K562 (cell line): ENCODE measurements around the gene TNFRSF13B. TPM values are rescaled to one million over a fixed set of nuclear protein-coding genes. Genes with fewer than 3 reads are reported as not detected.

ENCODE experiments used
- ATAC-seq: fragments of 200-7000 bp; cut with Tn5 transposase; 3 replicates; pipeline ENCODE4 v1.9.1; 2020; ENCODE audit warnings: moderate library complexity
- BruUV-seq: library from RNA; stranded (reverse); fragments of 400-500 nt; replicated peaks from 2 replicates; lab custom pipeline; 2021; lab: Mats Ljungman, UMichigan
- CTCF ChIA-PET: fragments of 300-600 bp; formaldehyde crosslinking; extraction: SDS; loops from one replicate; lab custom pipeline; 2021; ENCODE audit warnings: low intra/inter-chr PET ratio; lab: Yijun Ruan, JAX
- POLR2A ChIA-PET: fragments of 300-600, 350-650 bp; sonication (Branson Sonifier 250); formaldehyde crosslinking; extraction: SDS; loops from one replicate; lab custom pipeline; 2021; ENCODE audit warnings: antibody characterized with exemption, inconsistent platforms; lab: Yijun Ruan, JAX
- DNase-seq, 4 experiments: peaks; one replicate each; pipeline versions ENCODE4 v3.0.0 to v3.0.0-alpha.2; 2011 to 2018; ENCODE audit warnings: low spot score in 3 of 4, mixed read lengths in 3 of 4; ENCODE audit errors: extremely low read depth in 1 of 4
- FAIRE-seq: peaks from 2 replicates; lab custom pipeline; 2011; peaks lifted over from hg19 to GRCh38; lab: Jason Lieb, UNC
- H2AFZ ChIP-seq: 2 replicates; pipeline ENCODE4 v1.6.0; 2011; ENCODE audit warnings: low read depth, low read length, control low read depth, inconsistent platforms
- H3K27ac ChIP-seq: fragments of 200-600 bp; 3 replicates; pipeline ENCODE4 v1.8.0; 2011; ENCODE audit warnings: low read depth, mild to moderate bottlenecking, control low read depth, inconsistent platforms, low read length, moderate library complexity, mixed read lengths; ENCODE audit errors: extremely low read depth
- H3K27me3 ChIP-seq, 2 experiments: fragments of 300-600 bp in 1 of 2; 2 replicates in 1 of 2; 3 replicates in 1 of 2; pipeline versions ENCODE4 v1.6.0 to v1.8.0; 2011; ENCODE audit warnings: inconsistent platforms in 2 of 2, low read length in 2 of 2, mild to moderate bottlenecking in 1 of 2, mixed read lengths in 1 of 2, moderate library complexity in 1 of 2; ENCODE audit not compliant: control insufficient read depth in 2 of 2, insufficient read depth in 2 of 2
- H3K36me3 ChIP-seq: fragments of 300-600 bp; 3 replicates; pipeline ENCODE4 v1.8.0; 2011; ENCODE audit warnings: mild to moderate bottlenecking, low read length, inconsistent platforms; ENCODE audit not compliant: control insufficient read depth, insufficient read depth
- H3K4me1 ChIP-seq, 2 experiments: fragments of 200-600 bp in 1 of 2; replicated peaks in 1 of 2; 2 replicates in 1 of 2; 3 replicates in 1 of 2; pipeline versions ENCODE4 v1.5.1 to v1.8.0; 2011; ENCODE audit warnings: inconsistent platforms in 2 of 2, low read length in 2 of 2, mild to moderate bottlenecking in 1 of 2, mixed read lengths in 1 of 2, moderate library complexity in 1 of 2; ENCODE audit not compliant: control insufficient read depth in 2 of 2, insufficient read depth in 2 of 2
- H3K4me2 ChIP-seq: 2 replicates; pipeline ENCODE4 v1.6.1; 2011; ENCODE audit warnings: low read length, control low read depth, inconsistent platforms, mixed read lengths; ENCODE audit not compliant: insufficient read depth
- H3K4me3 ChIP-seq: fragments of 200-600 bp; sonication (generic), shearing (Covaris generic); 2 replicates; pipeline ENCODE4 v1.5.1; 2016; ENCODE audit warnings: control low read depth, inconsistent platforms
- H3K79me2 ChIP-seq: fragments of 200-600 bp; 3 replicates; pipeline ENCODE4 v1.8.0; 2011; ENCODE audit warnings: low read length, inconsistent platforms; ENCODE audit not compliant: control insufficient read depth, insufficient read depth
- H3K9ac ChIP-seq, 2 experiments: 2 replicates each; pipeline versions ENCODE4 v1.6.0 to v1.6.1; 2011; ENCODE audit warnings: low read depth in 2 of 2, low read length in 2 of 2, control low read depth in 1 of 2, inconsistent platforms in 1 of 2, mild to moderate bottlenecking in 1 of 2, mixed read lengths in 1 of 2; ENCODE audit not compliant: insufficient read depth in 1 of 2
- H3K9me1 ChIP-seq: one replicate; pipeline ENCODE4 v1.6.0; 2011; ENCODE audit warnings: inconsistent platforms, mild to moderate bottlenecking, low read length, moderate library complexity; ENCODE audit not compliant: control insufficient read depth, insufficient read depth
- H3K9me3 ChIP-seq: replicated peaks from 2 replicates; pipeline ENCODE4 v1.5.1; 2011; ENCODE audit warnings: low read depth, low read length, inconsistent platforms; ENCODE audit not compliant: control insufficient read depth, insufficient read depth
- H4K20me1 ChIP-seq: replicated peaks from 2 replicates; pipeline ENCODE4 v1.6.1; 2011; ENCODE audit warnings: low read length, inconsistent platforms, mixed read lengths; ENCODE audit not compliant: control insufficient read depth, insufficient read depth
- BMI1 ChIP-seq: fragments of 150-350 bp; IDR thresholded peaks from 2 replicates; pipeline ENCODE4 v1.6.1; 2014; ENCODE audit warnings: low read length
- BRF1 ChIP-seq: IDR thresholded peaks from 3 replicates; pipeline ENCODE4 v1.6.1; 2011; ENCODE audit warnings: borderline replicate concordance, mild to moderate bottlenecking; ENCODE audit not compliant: insufficient read length; ENCODE audit errors: extremely low read depth
- CEBPB ChIP-seq: fragments of 450-650 bp; IDR thresholded peaks from 2 replicates; pipeline ENCODE4 v1.6.1; 2016; ENCODE audit warnings: missing genetic modification characterization, missing compliant biosample characterization
- FOXA3 ChIP-seq, 2 experiments: fragments of 450-650 bp in 1 of 2; sonication (generic) in 1 of 2; formaldehyde crosslinking; IDR thresholded peaks in 1 of 2; conservative IDR thresholded peaks in 1 of 2; 2 replicates each; pipeline versions ENCODE4 v1.4.0 to v1.8.0; 2020 to 2022; ENCODE audit warnings: mild to moderate bottlenecking in 2 of 2, missing genetic modification reagents in 1 of 2
- FOXP1 ChIP-seq: sonication (generic); formaldehyde crosslinking; IDR thresholded peaks from 2 replicates; pipeline ENCODE4 v1.8.0; 2022; ENCODE audit warnings: mild to moderate bottlenecking, missing genetic modification reagents
- PCBP2 ChIP-seq: fragments of 200-400 bp; formaldehyde crosslinking; IDR thresholded peaks from 2 replicates; pipeline ENCODE4 v1.6.1; 2018; ENCODE audit warnings: low read length, low read depth, mild to moderate bottlenecking, moderate library complexity; ENCODE audit not compliant: poor library complexity, severe bottlenecking
- POLR2A ChIP-seq: fragments of 450-650 bp; conservative IDR thresholded peaks from 2 replicates; pipeline ENCODE4 v1.6.1; 2016
- RBBP5 ChIP-seq: fragments of 200-600 bp; sonication (generic); IDR thresholded peaks from 2 replicates; pipeline ENCODE4 v1.6.1; 2012; ENCODE audit warnings: borderline replicate concordance, mild to moderate bottlenecking, low read length, control low read depth, inconsistent platforms; ENCODE audit not compliant: insufficient read depth, poor library complexity, severe bottlenecking
- SREBF1 ChIP-seq: fragments of 150-350 bp; IDR thresholded peaks from 2 replicates; pipeline ENCODE4 v1.6.1; 2014; ENCODE audit warnings: antibody characterized with exemption, low read depth, low read length, borderline replicate concordance
- THAP12 ChIP-seq: fragments of 250-450 bp; sonication (Bioruptor Pico); IDR thresholded peaks from 2 replicates; pipeline ENCODE4 v1.9.0; 2021; ENCODE audit warnings: mild to moderate bottlenecking, inconsistent platforms
- ZFP1 ChIP-seq: fragments of 450-650 bp; formaldehyde crosslinking; IDR thresholded peaks from 2 replicates; pipeline ENCODE4 v1.4.0; 2020; ENCODE audit warnings: mild to moderate bottlenecking, mixed read lengths
- ZSCAN32 ChIP-seq: fragments of 450-650 bp; formaldehyde crosslinking; IDR thresholded peaks from 2 replicates; pipeline ENCODE4 v1.4.0; 2020; ENCODE audit warnings: mild to moderate bottlenecking, moderate library complexity
- WGBS: fragments of 100-300 bp; shearing (Covaris generic); methylation state at CpG from one replicate; pipeline ENCODE4 v1.1.6; 2016; ENCODE audit warnings: low coverage, mixed read lengths; ENCODE audit not compliant: insufficient coverage; ENCODE audit errors: missing lambda C conversion rate; 5-methylcytosine and 5-hydroxymethylcytosine counted together
- in situ Hi-C: fragments of 300-500 bp; cut with MboI; formaldehyde crosslinking; loops from 4 replicates; pipeline ENCODE4 v1.15.0; 2018; ENCODE audit warnings: inconsistent platforms, mixed read lengths
- intact Hi-C: fragments of 100-400 bp; cut with micrococcal nuclease; formaldehyde crosslinking; loops from 2 replicates; pipeline ENCODE4 v1.14.2; 2022
- polyA plus RNA-seq, 8 experiments: library from polyadenylated mRNA; depleted of rRNA in 4 of 8; stranded (reverse) in 5 of 8; unstranded in 3 of 8; fragments of >200 nt; fragmentation: Nextera tagmentation in 2 of 8; fragmentation: Illumina TruSeq in 1 of 8; extraction: Ambion mirVana in 2 of 8; extraction: Trizol in 1 of 8; gene quantifications; 2 replicates each; pipeline versions ENCODE4 v1.2.1 to v1.2.3, GENCODE V29; 2011 to 2014; ENCODE audit warnings: inconsistent platforms in 1 of 8, missing spikeins in 1 of 8
- total RNA-seq, 7 experiments: library from RNA; depleted of rRNA in 6 of 7; stranded (reverse); fragments of >200 nt in 6 of 7; fragmentation: Illumina TruSeq in 2 of 7; extraction: Trizol in 2 of 7; gene quantifications; 2 replicates each; pipeline versions ENCODE4 v1.2.1 to v1.2.3, GENCODE V29; 2011 to 2021; ENCODE audit warnings: low replicate concordance in 1 of 7
- TF ChIP-seq, protein P1 (sequence below): fragments of 450-650 bp; IDR thresholded peaks from 2 replicates; pipeline ENCODE4 v1.7.1; 2018; ENCODE audit warnings: mild to moderate bottlenecking, low read depth; ENCODE audit not compliant: partially characterized antibody

TNFRSF13B gene
- total and polyA plus RNA-seq, 9 of the 15 experiments (the other 6 are each of a cell fraction or from before 2014, with no cell fraction given) = not detected

GRCh38 chr17:16928406-16929034, 43.4 kb downstream of the TNFRSF13B start:
- ChIA-PET POLR2A (interaction anchor here (0.5 to 0.6 kb wide), 2 partner anchors 10 to 620 kb away, joined by 3 read pairs; no protein-coding TSS in a partner anchor), CTCF (no interaction called here)
- Histone ChIP-seq H2AFZ (no peak overlapping the region), H3K4me3 (no peak overlapping the region), H3K27me3 (peaks cover 0 to 56% of the 10 kb centered on the region in 2 experiments; a peak in 3 of 5 replicates), H4K20me1 (no peaks in the 10 kb centered on the region), H3K4me2 (no peak overlapping the region), H3K36me3 (no peaks in the 10 kb centered on the region), H3K79me2 (no peaks in the 10 kb centered on the region), H3K27ac (no peak overlapping the region), H3K9ac (no peak overlapping the region), H3K9me1 (no peaks in the 10 kb centered on the region), H3K9me3 (no peaks in the 10 kb centered on the region), H3K4me1 (no peaks in the 10 kb centered on the region)
- intact Hi-C loops = no loop called here
- 0% methylated on average over 5 of the region's 8 CpGs for WGBS
- BruUV-seq = no TSS peak
- in situ Hi-C loops = no loop called here
- DNase-seq = no peak
- no peak for ATAC-seq
- FAIRE-seq = no peak
- TF ChIP-seq FOXA3 (CRISPR knock-in tag; conservative IDR thresholded peaks at IDR 0.05 in 1 of 2, IDR thresholded peaks at IDR 0.05 in 1 of 2) = no peak
- TF ChIP-seq BMI1 = no peak
- no peak for TF ChIP-seq RBBP5
- TF ChIP-seq CEBPB (tag) = no peak
- no peak for TF ChIP-seq FOXP1
- TF ChIP-seq, protein P1, sequence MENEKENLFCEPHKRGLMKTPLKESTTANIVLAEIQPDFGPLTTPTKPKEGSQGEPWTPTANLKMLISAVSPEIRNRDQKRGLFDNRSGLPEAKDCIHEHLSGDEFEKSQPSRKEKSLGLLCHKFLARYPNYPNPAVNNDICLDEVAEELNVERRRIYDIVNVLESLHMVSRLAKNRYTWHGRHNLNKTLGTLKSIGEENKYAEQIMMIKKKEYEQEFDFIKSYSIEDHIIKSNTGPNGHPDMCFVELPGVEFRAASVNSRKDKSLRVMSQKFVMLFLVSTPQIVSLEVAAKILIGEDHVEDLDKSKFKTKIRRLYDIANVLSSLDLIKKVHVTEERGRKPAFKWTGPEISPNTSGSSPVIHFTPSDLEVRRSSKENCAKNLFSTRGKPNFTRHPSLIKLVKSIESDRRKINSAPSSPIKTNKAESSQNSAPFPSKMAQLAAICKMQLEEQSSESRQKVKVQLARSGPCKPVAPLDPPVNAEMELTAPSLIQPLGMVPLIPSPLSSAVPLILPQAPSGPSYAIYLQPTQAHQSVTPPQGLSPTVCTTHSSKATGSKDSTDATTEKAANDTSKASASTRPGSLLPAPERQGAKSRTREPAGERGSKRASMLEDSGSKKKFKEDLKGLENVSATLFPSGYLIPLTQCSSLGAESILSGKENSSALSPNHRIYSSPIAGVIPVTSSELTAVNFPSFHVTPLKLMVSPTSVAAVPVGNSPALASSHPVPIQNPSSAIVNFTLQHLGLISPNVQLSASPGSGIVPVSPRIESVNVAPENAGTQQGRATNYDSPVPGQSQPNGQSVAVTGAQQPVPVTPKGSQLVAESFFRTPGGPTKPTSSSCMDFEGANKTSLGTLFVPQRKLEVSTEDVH = no peak
- TF ChIP-seq SREBF1 = no peak
- TF ChIP-seq PCBP2 = no peak
- no peak for TF ChIP-seq ZSCAN32 (CRISPR knock-in tag)
- no peak for TF ChIP-seq THAP12
- TF ChIP-seq ZFP1 = no peak
- no peak for TF ChIP-seq POLR2A
- no peak for TF ChIP-seq BRF1
